ENCODE results near the gene TRAPPC2L.

The TRAPPC2L gene

GRCh38 chr16:88835383-88835782, 21.5 kb upstream of the TRAPPC2L start:
- H3K27me3 ChIP-seq (replicated peaks; ENCODE audit: control insufficient read depth, insufficient read depth, low read length) = no peaks in the 10 kb centered on the region
- peaks cover 3% of the 10 kb centered on the region for H3K36me3 ChIP-seq (ENCODE audit: control insufficient read depth, insufficient read depth, low read length)
- no peak overlapping the region for H3K4me3 ChIP-seq (replicated peaks; ENCODE audit: low read depth, low read length)
- DNase-seq (ENCODE audit: extremely low read depth, insufficient read length) = no peak
- TF ChIP-seq CTCF (IDR thresholded peaks at IDR 0.05; ENCODE audit: insufficient read depth, low read length, poor library complexity, severe bottlenecking) = no peak

GRCh38 chr16:88835818-88836217, 21.1 kb upstream of the TRAPPC2L start:
- DNase-seq (ENCODE audit: extremely low read depth, insufficient read length) = no peak
- H3K36me3 ChIP-seq (ENCODE audit: control insufficient read depth, insufficient read depth, low read length) = peaks cover 7% of the 10 kb centered on the region
- no peak for TF ChIP-seq CTCF (IDR thresholded peaks at IDR 0.05; ENCODE audit: insufficient read depth, low read length, poor library complexity, severe bottlenecking)
- H3K27me3 ChIP-seq (replicated peaks; ENCODE audit: control insufficient read depth, insufficient read depth, low read length) = no peaks in the 10 kb centered on the region
- no peak overlapping the region for H3K4me3 ChIP-seq (replicated peaks; ENCODE audit: low read depth, low read length)

DNA sequence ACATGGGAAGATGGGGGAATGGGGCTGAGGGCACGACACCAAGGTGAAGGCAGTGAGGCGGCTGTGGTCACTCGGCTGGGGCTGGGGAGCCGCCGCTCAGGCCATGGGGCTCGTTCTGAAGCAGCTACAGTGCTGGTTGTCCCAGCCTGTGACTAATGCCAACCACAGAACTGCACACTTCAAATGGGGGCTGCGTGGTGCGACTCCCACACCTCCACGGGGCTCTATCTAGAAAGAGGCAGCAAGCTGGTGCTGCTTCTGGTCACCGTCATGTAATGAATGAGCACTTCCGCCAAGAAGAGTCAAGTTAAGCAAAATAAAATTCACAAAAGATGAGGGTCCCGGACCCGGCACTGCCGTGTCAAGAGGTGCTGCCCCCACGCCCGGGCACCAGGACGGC, 20.1 kb upstream of the TRAPPC2L start:
- H3K27me3 ChIP-seq (replicated peaks; ENCODE audit: control insufficient read depth, insufficient read depth, low read length) = no peaks in the 10 kb centered on the region
- H3K4me3 ChIP-seq (replicated peaks; ENCODE audit: low read depth, low read length) = no peak overlapping the region
- TF ChIP-seq CTCF (IDR thresholded peaks at IDR 0.05; ENCODE audit: insufficient read depth, low read length, poor library complexity, severe bottlenecking) = no peak
- DNase-seq (ENCODE audit: extremely low read depth, insufficient read length) = no peak
- peaks cover 8% of the 10 kb centered on the region for H3K36me3 ChIP-seq (ENCODE audit: control insufficient read depth, insufficient read depth, low read length)

GRCh38 chr16:88837806-88838205, 19.1 kb upstream of the TRAPPC2L start:
- H3K36me3 ChIP-seq (ENCODE audit: control insufficient read depth, insufficient read depth, low read length) = peaks cover 8% of the 10 kb centered on the region

GRCh38 chr16:88838566-88838965, 18.4 kb upstream of the TRAPPC2L start:
- Histone ChIP-seq H3K4me3 (replicated peaks; ENCODE audit: low read depth, low read length) (no peak overlapping the region), H3K36me3 (ENCODE audit: control insufficient read depth, insufficient read depth, low read length) (peaks cover 8% of the 10 kb centered on the region), H3K27me3 (replicated peaks; ENCODE audit: control insufficient read depth, insufficient read depth, low read length) (no peaks in the 10 kb centered on the region)
- DNase-seq (ENCODE audit: extremely low read depth, insufficient read length) = no peak
- TF ChIP-seq CTCF (IDR thresholded peaks at IDR 0.05; ENCODE audit: insufficient read depth, low read length, poor library complexity, severe bottlenecking) = no peak

More at GRCh38 chr16:88837806-88838205, 19.1 kb upstream of the TRAPPC2L start:
- no peak for DNase-seq (ENCODE audit: extremely low read depth, insufficient read length)
- no peak for TF ChIP-seq CTCF (IDR thresholded peaks at IDR 0.05; ENCODE audit: insufficient read depth, low read length, poor library complexity, severe bottlenecking)
- Histone ChIP-seq H3K4me3 (replicated peaks; ENCODE audit: low read depth, low read length) (no peak overlapping the region), H3K27me3 (replicated peaks; ENCODE audit: control insufficient read depth, insufficient read depth, low read length) (no peaks in the 10 kb centered on the region)

DNA sequence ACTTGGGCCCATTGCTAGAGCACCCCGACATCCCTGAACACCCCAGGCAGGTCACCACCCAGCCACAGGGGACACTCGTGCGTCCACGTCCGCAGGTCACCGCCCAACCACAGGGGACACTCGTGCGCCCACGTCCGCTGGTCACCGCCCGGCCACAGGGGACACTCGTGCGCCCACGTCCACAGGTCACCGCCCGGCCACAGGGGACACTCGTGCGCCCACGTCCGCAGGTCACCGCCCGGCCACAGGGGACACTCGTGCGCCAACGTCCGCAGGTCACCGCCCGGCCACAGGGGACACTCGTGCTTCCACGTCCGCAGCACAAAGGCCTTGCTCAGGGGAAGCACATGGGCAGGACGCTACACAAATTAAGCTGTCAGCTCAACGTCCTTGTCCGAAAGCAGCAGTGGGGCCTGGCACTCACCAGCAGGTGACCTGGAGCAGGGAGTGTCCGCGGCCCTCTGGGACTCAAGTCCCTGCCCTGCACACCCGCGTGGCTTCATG, 17.8 kb upstream of the TRAPPC2L start:
- DNase-seq (ENCODE audit: extremely low read depth, insufficient read length) = no peak
- H3K36me3 ChIP-seq (ENCODE audit: control insufficient read depth, insufficient read depth, low read length) = peaks cover 8% of the 10 kb centered on the region
- H3K4me3 ChIP-seq (replicated peaks; ENCODE audit: low read depth, low read length) = no peak overlapping the region
- no peaks in the 10 kb centered on the region for H3K27me3 ChIP-seq (replicated peaks; ENCODE audit: control insufficient read depth, insufficient read depth, low read length)
- TF ChIP-seq CTCF (IDR thresholded peaks at IDR 0.05; ENCODE audit: insufficient read depth, low read length, poor library complexity, severe bottlenecking) = no peak
